CD4-positive, CD25-positive, alpha-beta regulatory T cell (primary cell): Measurements from ENCODE around the gene CYYR1. TPM values are rescaled to one million over a fixed set of nuclear protein-coding genes. Genes with fewer than 3 reads are reported as not detected.

Experiments
- ATAC-seq, 2 donors: fragments of 150-1000 bp; cut with Tn5 transposase; one replicate each; pipeline ENCODE4 v1.10.0; 2021; ENCODE audit warnings: low read depth in 2 of 2, moderate number of reproducible peaks in 2 of 2, moderate library complexity in 1 of 2
- DNase-seq, 3 donors: peaks; one replicate each; pipeline versions ENCODE4 v3.0.0 to v3.0.0-alpha.2; 2012 to 2022; ENCODE audit warnings: mixed read lengths in 1 of 3
- H3K27ac ChIP-seq: one replicate; pipeline ENCODE4 v1.7.0; 2013; ENCODE audit warnings: mild to moderate bottlenecking, low read length; ENCODE audit not compliant: insufficient read depth, poor library complexity, severe bottlenecking
- H3K27me3 ChIP-seq: one replicate; pipeline ENCODE4 v1.7.0; 2013; ENCODE audit warnings: low read length; ENCODE audit not compliant: control insufficient read depth, insufficient read depth
- H3K36me3 ChIP-seq: one replicate; pipeline ENCODE4 v1.7.0; 2013; ENCODE audit warnings: mild to moderate bottlenecking, low read length, moderate library complexity; ENCODE audit not compliant: control insufficient read depth, insufficient read depth
- H3K4me1 ChIP-seq: 2 replicates; pipeline ENCODE4 v1.7.0; 2013; ENCODE audit warnings: mild to moderate bottlenecking, low read length; ENCODE audit not compliant: insufficient read depth, control insufficient read depth, poor library complexity, severe bottlenecking
- H3K4me3 ChIP-seq: one replicate; pipeline ENCODE4 v1.7.0; 2013; ENCODE audit warnings: low read depth, mild to moderate bottlenecking, low read length, moderate library complexity
- H3K9me3 ChIP-seq, 2 experiments: 1 replicate in 1 of 2; 2 replicates in 1 of 2; pipeline ENCODE4 v1.7.0; 2013; ENCODE audit warnings: low read length in 2 of 2, mild to moderate bottlenecking in 1 of 2, moderate library complexity in 1 of 2; ENCODE audit not compliant: control insufficient read depth in 2 of 2
- H3K27ac Mint-ChIP-seq, 3 donors: one replicate each; pipeline ENCODE4 v1.8.0; 2020 to 2022; ENCODE audit warnings: mild to moderate bottlenecking in 3 of 3, mixed read lengths in 3 of 3, moderate library complexity in 2 of 3
- H3K27me3 Mint-ChIP-seq: one replicate; pipeline ENCODE4 v1.8.0; 2022; ENCODE audit warnings: mild to moderate bottlenecking, mixed read lengths
- H3K36me3 Mint-ChIP-seq: one replicate; pipeline ENCODE4 v1.8.0; 2020; ENCODE audit warnings: mixed read lengths
- H3K4me1 Mint-ChIP-seq, 4 donors: one replicate each; pipeline ENCODE4 v1.8.0; 2020 to 2022; ENCODE audit warnings: mixed read lengths in 4 of 4, mild to moderate bottlenecking in 1 of 4
- H3K4me3 Mint-ChIP-seq, 4 donors: one replicate each; pipeline ENCODE4 v1.8.0; 2020 to 2022; ENCODE audit warnings: mild to moderate bottlenecking in 4 of 4, mixed read lengths in 4 of 4, moderate library complexity in 3 of 4
- H3K9me3 Mint-ChIP-seq, 7 donors: one replicate each; pipeline ENCODE4 v1.8.0; 2020 to 2022; ENCODE audit warnings: mixed read lengths in 7 of 7, mild to moderate bottlenecking in 3 of 7, moderate library complexity in 2 of 7
- polyA plus RNA-seq, 4 donors: library from polyadenylated mRNA; unstranded; fragments of 300-500 nt; fragmentation: Illumina TruSeq; gene quantifications; one replicate each; pipeline ENCODE4 v1.2.3, GENCODE V29; 2021
- total RNA-seq: library from RNA; stranded (reverse); gene quantifications from one replicate; pipeline ENCODE4 v1.2.3, GENCODE V29; 2022

The CYYR1 gene
- total RNA-seq = not detected
- not detected for polyA plus RNA-seq

DNA sequence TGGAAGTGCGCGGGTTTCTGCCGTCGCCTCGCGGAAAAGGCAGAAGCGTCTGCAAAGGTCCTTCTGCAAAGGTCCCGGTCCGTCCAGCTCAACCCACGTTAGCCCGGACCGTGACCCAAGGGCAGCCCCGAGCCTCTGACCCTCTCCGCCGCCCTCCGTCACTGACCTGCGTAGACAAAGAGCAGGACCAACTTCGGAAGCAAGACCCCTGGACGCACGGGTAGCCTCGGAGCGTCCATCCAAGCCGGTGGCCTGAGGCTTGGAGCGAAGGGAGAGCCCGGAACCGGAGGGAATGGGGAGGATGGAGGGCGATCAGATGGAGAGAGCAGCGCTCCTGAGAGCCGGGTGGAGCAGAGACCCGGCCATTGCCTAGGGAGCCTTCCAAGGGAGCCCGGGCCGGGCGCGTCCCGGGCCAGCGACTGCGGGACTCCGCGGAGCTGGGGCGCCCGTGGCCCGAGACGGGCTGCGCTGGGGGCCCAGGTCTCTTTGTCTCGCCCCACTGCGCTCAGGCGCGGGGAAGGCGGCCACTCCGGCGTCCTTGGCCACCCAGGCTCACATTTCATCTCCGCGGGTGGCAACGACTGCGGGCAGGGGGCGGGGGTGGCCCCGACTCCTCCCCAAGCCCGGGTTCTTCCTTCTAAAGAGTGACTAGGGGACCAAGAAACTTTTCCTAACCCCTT is at the start of gene CYYR1:
Gene CYYR1, minus strand, starts transcription at position 585 of the 680 bp plus-strand sequence. Its CDS starts 346 bp downstream, at position 239.
- no peak within 1 kb of the TSS for H3K27ac Mint-ChIP-seq
- Histone ChIP-seq H3K9me3 (peaks cover 0 to 8% of the 10 kb centered on the region in 2 experiments), H3K4me1 (no peaks in the 10 kb centered on the region), H3K36me3 (no peaks in the 10 kb centered on the region), H3K4me3 (no peak within 1 kb of the TSS), H3K27ac (no peak within 1 kb of the TSS), H3K27me3 (no peaks in the 10 kb centered on the region)
- no peaks in the 10 kb centered on the region for H3K36me3 Mint-ChIP-seq
- H3K27me3 Mint-ChIP-seq = peaks cover 8% of the 10 kb centered on the region
- H3K9me3 Mint-ChIP-seq = peaks cover 0 to 23% (median 5%) of the 10 kb centered on the region in 7 donors
- ATAC-seq = no peak
- no peak within 1 kb of the TSS for H3K4me3 Mint-ChIP-seq
- DNase-seq = no peak
- H3K4me1 Mint-ChIP-seq = peaks cover 0 to 4% (median 0%) of the 10 kb centered on the region in 4 donors

DNA sequence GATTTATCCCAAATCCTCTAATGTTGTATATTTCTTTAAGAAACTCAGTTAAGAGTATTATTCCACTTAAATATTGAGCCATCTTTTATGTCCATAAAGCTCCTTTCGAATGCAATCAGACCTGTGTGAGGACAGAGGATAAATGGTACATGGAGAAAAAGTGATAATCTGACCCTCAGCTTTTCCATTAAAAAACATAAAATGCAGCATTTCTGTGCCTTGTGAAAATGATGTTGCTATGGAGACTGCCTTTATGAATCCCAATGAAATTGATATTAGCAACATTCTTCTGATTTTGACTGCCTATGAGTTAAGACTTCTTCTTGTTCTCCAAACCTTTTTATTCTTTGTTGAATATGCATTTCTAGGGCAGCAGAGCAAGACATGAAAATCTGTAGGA is 44.1 kb upstream of the CYYR1 start:
- H3K4me1 Mint-ChIP-seq = no peaks in the 10 kb centered on the region
- H3K36me3 Mint-ChIP-seq = no peaks in the 10 kb centered on the region
- no peaks in the 10 kb centered on the region for H3K9me3 ChIP-seq
- ATAC-seq (no peak), DNase-seq (no peak)
- no peaks in the 10 kb centered on the region for H3K4me1 ChIP-seq
- H3K27me3 ChIP-seq = no peaks in the 10 kb centered on the region
- no peaks in the 10 kb centered on the region for H3K36me3 ChIP-seq
- H3K27ac Mint-ChIP-seq = no peak overlapping the region
- H3K27me3 Mint-ChIP-seq = peaks cover 7% of the 10 kb centered on the region
- no peak overlapping the region for H3K27ac ChIP-seq
- H3K4me3 ChIP-seq = no peak overlapping the region
- no peak overlapping the region for H3K4me3 Mint-ChIP-seq
- H3K9me3 Mint-ChIP-seq = peaks cover 0 to 9% (median under 1%) of the 10 kb centered on the region in 7 donors

DNA sequence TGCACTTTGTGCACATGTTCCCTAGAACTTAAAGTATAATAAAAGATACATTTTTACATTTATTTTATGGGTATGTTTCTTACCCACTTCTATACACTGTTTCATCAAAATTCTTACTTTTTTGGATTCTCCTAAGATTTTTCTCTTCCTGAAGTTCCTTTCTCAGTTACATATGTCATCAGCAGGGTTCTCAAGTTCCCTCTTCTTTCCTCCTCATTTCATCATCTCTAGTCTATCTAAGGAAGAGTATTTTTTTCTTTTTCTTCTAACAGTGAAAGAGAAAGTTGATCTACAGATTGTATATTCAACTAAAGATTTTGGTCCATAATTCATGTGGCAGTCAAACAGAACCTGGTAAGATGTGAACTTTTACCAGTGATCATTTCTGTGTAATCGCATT is 41.2 kb upstream of the CYYR1 start:
- H3K4me3 ChIP-seq = no peak overlapping the region
- H3K4me3 Mint-ChIP-seq = no peak overlapping the region
- H3K4me1 ChIP-seq = no peaks in the 10 kb centered on the region
- H3K36me3 ChIP-seq = no peaks in the 10 kb centered on the region
- H3K27me3 ChIP-seq = no peaks in the 10 kb centered on the region
- H3K27me3 Mint-ChIP-seq = peaks cover 3% of the 10 kb centered on the region
- peaks cover 0 to 13% (median 3%) of the 10 kb centered on the region in 7 donors for H3K9me3 Mint-ChIP-seq
- DNase-seq (no peak), ATAC-seq (no peak)
- no peaks in the 10 kb centered on the region for H3K4me1 Mint-ChIP-seq
- no peak overlapping the region for H3K27ac Mint-ChIP-seq
- H3K27ac ChIP-seq = no peak overlapping the region
- no peaks in the 10 kb centered on the region for H3K9me3 ChIP-seq
- H3K36me3 Mint-ChIP-seq = no peaks in the 10 kb centered on the region

DNA sequence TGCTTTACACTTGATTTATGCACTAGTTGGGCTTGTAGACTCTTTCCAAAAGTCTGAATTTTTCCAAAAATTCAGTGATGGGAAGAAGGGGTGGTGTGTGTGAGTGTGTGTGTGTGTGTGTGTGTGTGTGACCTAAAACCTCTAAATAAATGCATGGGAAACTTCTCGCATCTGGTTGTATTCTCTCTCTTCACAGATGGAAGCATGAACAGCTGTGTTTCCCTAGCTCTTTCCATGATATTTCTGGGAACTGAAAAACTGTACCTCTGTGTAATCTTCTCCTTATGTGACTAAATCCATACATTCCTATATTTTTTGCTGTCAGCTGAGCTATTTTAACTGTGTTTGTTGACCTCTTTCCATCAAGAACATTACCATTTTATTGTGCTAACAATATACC is 26.2 kb upstream of the CYYR1 start:
- H3K9me3 Mint-ChIP-seq = peaks cover 0 to 9% (median 4%) of the 10 kb centered on the region in 7 donors
- ATAC-seq = no peak

DNA sequence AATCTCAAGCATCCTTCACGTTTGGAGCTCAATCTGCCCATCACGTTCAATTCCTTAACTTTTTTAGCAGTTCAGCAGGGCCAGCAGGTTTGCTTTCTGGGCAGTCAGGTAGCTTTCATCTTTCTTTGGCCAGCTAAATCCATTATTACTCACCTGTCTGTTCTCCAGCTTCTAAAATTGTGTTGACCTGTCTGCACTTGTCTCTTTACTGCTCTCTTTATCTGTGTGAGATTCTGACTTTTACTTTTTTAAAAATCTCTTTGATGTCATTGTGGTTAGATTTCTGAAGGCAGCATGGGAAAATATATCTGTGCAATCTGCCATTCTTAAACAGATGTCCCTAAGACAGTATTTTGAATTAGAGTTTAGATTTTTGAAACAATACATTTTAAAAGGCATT is 24.9 kb upstream of the CYYR1 start:
- Histone ChIP-seq H3K36me3 (no peaks in the 10 kb centered on the region), H3K9me3 (no peaks in the 10 kb centered on the region), H3K4me3 (no peak overlapping the region), H3K4me1 (no peaks in the 10 kb centered on the region), H3K27me3 (no peaks in the 10 kb centered on the region), H3K27ac (no peak overlapping the region)
- ATAC-seq (no peak), DNase-seq (no peak)
- Mint-ChIP-seq H3K36me3 (no peaks in the 10 kb centered on the region), H3K27me3 (no peaks in the 10 kb centered on the region), H3K4me3 (no peak overlapping the region), H3K4me1 (no peaks in the 10 kb centered on the region), H3K9me3 (peaks cover 0 to 7% (median 2%) of the 10 kb centered on the region in 7 donors), H3K27ac (no peak overlapping the region)

More for the DNA sequence above, 26.2 kb upstream of the CYYR1 start:
- H3K27me3 ChIP-seq = no peaks in the 10 kb centered on the region
- H3K9me3 ChIP-seq = no peaks in the 10 kb centered on the region
- H3K4me3 ChIP-seq = no peak overlapping the region
- no peak overlapping the region for H3K27ac ChIP-seq
- no peaks in the 10 kb centered on the region for H3K27me3 Mint-ChIP-seq
- H3K27ac Mint-ChIP-seq = no peak overlapping the region
- no peaks in the 10 kb centered on the region for H3K36me3 ChIP-seq
- H3K4me1 ChIP-seq = no peaks in the 10 kb centered on the region
- H3K4me1 Mint-ChIP-seq = no peaks in the 10 kb centered on the region
- DNase-seq = no peak
- H3K36me3 Mint-ChIP-seq = no peaks in the 10 kb centered on the region
- no peak overlapping the region for H3K4me3 Mint-ChIP-seq

DNA sequence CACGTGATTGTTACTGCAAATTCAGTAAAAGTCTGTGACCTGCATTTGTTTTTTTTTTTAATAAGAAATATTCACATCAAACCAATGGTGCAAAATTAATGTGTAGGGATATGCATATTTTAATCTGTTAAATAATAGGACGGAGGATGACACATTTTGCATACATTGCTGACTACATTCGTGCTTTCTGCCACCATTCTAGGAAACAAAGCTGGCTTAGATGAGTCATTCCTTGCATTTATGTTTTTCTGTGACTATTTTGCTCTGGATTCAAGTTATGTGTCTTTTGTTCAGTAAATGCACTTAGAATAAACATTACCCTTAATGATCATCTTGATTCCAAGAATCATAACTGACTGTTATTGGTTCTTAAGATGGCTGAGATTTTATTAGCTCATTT is 23.9 kb upstream of the CYYR1 start:
- no peaks in the 10 kb centered on the region for H3K27me3 Mint-ChIP-seq
- H3K9me3 Mint-ChIP-seq = peaks cover 0 to 8% (median 3%) of the 10 kb centered on the region in 7 donors
- H3K4me1 Mint-ChIP-seq = no peaks in the 10 kb centered on the region
- Histone ChIP-seq H3K4me3 (no peak overlapping the region), H3K36me3 (no peaks in the 10 kb centered on the region), H3K9me3 (no peaks in the 10 kb centered on the region), H3K27ac (no peak overlapping the region), H3K27me3 (no peaks in the 10 kb centered on the region), H3K4me1 (no peaks in the 10 kb centered on the region)
- no peak overlapping the region for H3K27ac Mint-ChIP-seq
- H3K36me3 Mint-ChIP-seq = no peaks in the 10 kb centered on the region
- no peak overlapping the region for H3K4me3 Mint-ChIP-seq
- no peak for DNase-seq
- no peak for ATAC-seq

DNA sequence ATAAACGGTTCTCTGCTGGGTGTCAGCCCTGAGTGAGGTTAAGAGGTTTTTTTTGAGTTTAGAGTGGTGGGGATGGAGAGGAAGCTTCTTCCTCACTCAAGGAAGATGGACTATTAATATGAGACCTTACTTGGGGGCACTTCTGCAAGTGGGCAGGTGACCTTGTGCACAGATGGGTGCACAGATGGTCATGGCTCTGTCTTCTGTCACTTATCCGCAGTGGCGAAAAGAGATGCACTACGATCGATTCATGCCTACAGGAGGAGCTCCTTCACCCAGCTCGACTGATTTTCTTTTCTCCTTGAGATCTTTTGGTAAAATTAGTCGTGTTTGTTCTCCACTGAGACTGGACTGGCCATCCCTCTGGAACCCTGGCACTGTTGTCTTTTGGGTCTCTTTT is 22.9 kb upstream of the CYYR1 start:
- no peaks in the 10 kb centered on the region for H3K4me1 Mint-ChIP-seq
- no peak overlapping the region for H3K4me3 Mint-ChIP-seq
- Histone ChIP-seq H3K9me3 (no peaks in the 10 kb centered on the region), H3K36me3 (no peaks in the 10 kb centered on the region), H3K4me1 (no peaks in the 10 kb centered on the region), H3K27me3 (no peaks in the 10 kb centered on the region), H3K4me3 (no peak overlapping the region), H3K27ac (no peak overlapping the region)
- H3K27ac Mint-ChIP-seq = no peak overlapping the region
- H3K9me3 Mint-ChIP-seq = peaks cover 0 to 5% (median 3%) of the 10 kb centered on the region in 7 donors
- no peak for DNase-seq
- H3K36me3 Mint-ChIP-seq = no peaks in the 10 kb centered on the region
- no peak for ATAC-seq
- no peaks in the 10 kb centered on the region for H3K27me3 Mint-ChIP-seq

DNA sequence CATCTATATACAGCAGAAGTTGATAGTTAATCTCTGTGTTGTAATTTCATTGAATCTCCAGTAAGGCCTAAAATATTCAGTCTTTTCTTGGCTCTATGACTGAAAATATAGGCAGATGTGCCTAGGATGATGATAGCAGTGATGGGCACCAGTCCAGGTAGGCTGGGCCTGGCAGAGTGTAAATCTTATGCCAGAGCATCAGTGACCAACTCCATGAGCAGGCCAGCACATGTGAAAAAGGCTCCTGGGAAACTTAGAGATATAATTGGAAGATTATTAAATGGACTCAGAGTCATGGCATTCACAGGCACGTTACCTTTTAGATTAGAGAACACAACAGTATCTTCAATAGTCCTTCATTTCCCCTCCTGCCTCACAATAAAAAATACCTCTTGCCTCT is 20.7 kb upstream of the CYYR1 start:
- Histone ChIP-seq H3K9me3 (no peaks in the 10 kb centered on the region), H3K36me3 (no peaks in the 10 kb centered on the region), H3K4me3 (no peak overlapping the region), H3K27me3 (no peaks in the 10 kb centered on the region), H3K4me1 (no peaks in the 10 kb centered on the region), H3K27ac (no peak overlapping the region)
- Mint-ChIP-seq H3K4me1 (no peaks in the 10 kb centered on the region), H3K27ac (no peak overlapping the region), H3K36me3 (no peaks in the 10 kb centered on the region), H3K27me3 (no peaks in the 10 kb centered on the region), H3K4me3 (no peak overlapping the region), H3K9me3 (peaks cover 0 to 10% (median 1%) of the 10 kb centered on the region in 7 donors)
- ATAC-seq (no peak), DNase-seq (no peak)
